Liver (tissue), 9 donors: ENCODE results near the gene HOXB5. TPM values are rescaled to one million over a fixed set of nuclear protein-coding genes. Genes with fewer than 3 reads are reported as not detected.

ENCODE experiments used
- DNase-seq: peaks from one replicate; pipeline ENCODE4 v3.0.0-alpha.2; 2017; ENCODE audit warnings: low spot score
- H3K27ac ChIP-seq, 2 donors: one replicate each; pipeline ENCODE4 v1.7.0; 2013; ENCODE audit warnings: inconsistent platforms in 2 of 2, low read length in 2 of 2, control low read depth in 1 of 2, low read depth in 1 of 2, mild to moderate bottlenecking in 1 of 2
- H3K27me3 ChIP-seq, 4 donors: one replicate each; pipeline versions ENCODE4 v1.6.1 to v1.7.0; 2013; ENCODE audit warnings: low read length in 3 of 4, inconsistent platforms in 1 of 4, mild to moderate bottlenecking in 1 of 4, moderate library complexity in 1 of 4; ENCODE audit not compliant: control insufficient read depth in 4 of 4, insufficient read depth in 4 of 4
- H3K36me3 ChIP-seq, 4 donors: one replicate each; pipeline versions ENCODE4 v1.6.1 to v1.7.0; 2013; ENCODE audit warnings: low read length in 3 of 4, mild to moderate bottlenecking in 3 of 4, low read depth in 1 of 4, moderate library complexity in 1 of 4; ENCODE audit not compliant: control insufficient read depth in 4 of 4, insufficient read depth in 3 of 4
- H3K4me1 ChIP-seq, 4 donors: one replicate each; pipeline versions ENCODE4 v1.6.1 to v1.7.0; 2013; ENCODE audit warnings: low read length in 3 of 4, mild to moderate bottlenecking in 3 of 4, moderate library complexity in 1 of 4; ENCODE audit not compliant: control insufficient read depth in 4 of 4, insufficient read depth in 4 of 4
- H3K4me3 ChIP-seq, 3 donors: one replicate each; pipeline versions ENCODE4 v1.6.1 to v1.7.0; 2013; ENCODE audit warnings: low read length in 3 of 3, control low read depth in 1 of 3, low read depth in 1 of 3, mild to moderate bottlenecking in 1 of 3
- H3K9ac ChIP-seq, 2 donors: one replicate each; pipeline ENCODE4 v1.7.0; 2013; ENCODE audit warnings: low read length in 2 of 2, mild to moderate bottlenecking in 2 of 2, moderate library complexity in 2 of 2, control low read depth in 1 of 2, low read depth in 1 of 2
- H3K9me3 ChIP-seq, 4 donors: one replicate each; pipeline versions ENCODE4 v1.6.1 to v1.7.0; 2013; ENCODE audit warnings: low read length in 3 of 4; ENCODE audit not compliant: control insufficient read depth in 4 of 4
- ATF3 ChIP-seq: IDR thresholded peaks from 2 replicates; pipeline ENCODE4 v1.6.1; 2016; ENCODE audit warnings: antibody characterized with exemption
- CTCF ChIP-seq: fragments of 150-350 bp; IDR thresholded peaks from 2 replicates; pipeline ENCODE4 v1.5.1; 2017; ENCODE audit warnings: improper control_type of control experiment, low read depth, low read length; ENCODE audit not compliant: missing input control
- EGR1 ChIP-seq, 2 donors: IDR thresholded peaks; 2 replicates each; pipeline ENCODE4 v1.6.1; 2016 to 2018; ENCODE audit warnings: antibody characterized with exemption in 2 of 2, low read depth in 2 of 2
- FOXA1 ChIP-seq: IDR thresholded peaks from 2 replicates; pipeline ENCODE4 v1.6.1; 2016; ENCODE audit warnings: antibody characterized with exemption
- FOXA2 ChIP-seq: IDR thresholded peaks from 2 replicates; pipeline ENCODE4 v1.6.1; 2016; ENCODE audit warnings: antibody characterized with exemption
- GABPA ChIP-seq, 2 donors: IDR thresholded peaks in 1 of 2; conservative IDR thresholded peaks in 1 of 2; 2 replicates each; pipeline ENCODE4 v1.6.1; 2016; ENCODE audit warnings: antibody characterized with exemption in 2 of 2, mild to moderate bottlenecking in 1 of 2, moderate library complexity in 1 of 2
- HNF4A ChIP-seq, 2 donors: conservative IDR thresholded peaks; 2 replicates each; pipeline ENCODE4 v1.6.1; 2016; ENCODE audit warnings: antibody characterized with exemption in 2 of 2, mild to moderate bottlenecking in 2 of 2
- HNF4G ChIP-seq: IDR thresholded peaks from 2 replicates; pipeline ENCODE4 v1.6.1; 2016; ENCODE audit warnings: antibody characterized with exemption
- JUND ChIP-seq, 2 donors: IDR thresholded peaks; 2 replicates each; pipeline ENCODE4 v1.6.1; 2016; ENCODE audit warnings: antibody characterized with exemption in 2 of 2
- MAX ChIP-seq: IDR thresholded peaks from 2 replicates; pipeline ENCODE4 v1.6.1; 2016; ENCODE audit warnings: antibody characterized with exemption
- NR2F2 ChIP-seq: IDR thresholded peaks from 2 replicates; pipeline ENCODE4 v1.6.1; 2016; ENCODE audit warnings: antibody characterized with exemption
- RAD21 ChIP-seq, 2 donors: IDR thresholded peaks; 2 replicates each; pipeline ENCODE4 v1.6.1; 2016; ENCODE audit warnings: antibody characterized with exemption in 2 of 2, mild to moderate bottlenecking in 2 of 2
- REST ChIP-seq: IDR thresholded peaks from 2 replicates; pipeline ENCODE4 v1.6.1; 2016; ENCODE audit warnings: antibody characterized with exemption, mild to moderate bottlenecking
- RXRA ChIP-seq, 2 donors: IDR thresholded peaks; 2 replicates each; pipeline ENCODE4 v1.6.1; 2017 to 2018; ENCODE audit warnings: antibody characterized with exemption in 2 of 2, mild to moderate bottlenecking in 1 of 2
- SP1 ChIP-seq: IDR thresholded peaks from 2 replicates; pipeline ENCODE4 v1.6.1; 2018; ENCODE audit warnings: antibody characterized with exemption, mild to moderate bottlenecking
- TAF1 ChIP-seq: conservative IDR thresholded peaks from 2 replicates; pipeline ENCODE4 v1.6.1; 2016; ENCODE audit warnings: antibody characterized with exemption, mild to moderate bottlenecking
- YY1 ChIP-seq: IDR thresholded peaks from 2 replicates; pipeline ENCODE4 v1.6.1; 2016; ENCODE audit warnings: antibody characterized with exemption, mild to moderate bottlenecking
- WGBS: extraction: QIAGEN DNeasy Blood & Tissue Kit; methylation state at CpG from one replicate; pipeline ENCODE4 v1.1.7; 2013; 5-methylcytosine and 5-hydroxymethylcytosine counted together
- polyA plus RNA-seq, 2 donors: library from polyadenylated mRNA; stranded (reverse) in 1 of 2; unstranded in 1 of 2; fragments of 200-250 nt in 1 of 2; fragments of >200 nt in 1 of 2; fragmentation: Nextera tagmentation in 1 of 2; extraction: Ambion mirVana in 1 of 2; gene quantifications; one replicate each; pipeline versions ENCODE4 v1.2.1 to v1.2.3, GENCODE V29; 2013 to 2015
- total RNA-seq, 2 donors: library from RNA; depleted of rRNA; stranded (reverse); fragments of >200 nt; gene quantifications; one replicate each; pipeline ENCODE4 v1.2.3, GENCODE V29; 2014
- TF ChIP-seq, protein P1 (sequence below): IDR thresholded peaks from 2 replicates; pipeline ENCODE4 v1.6.1; 2016; ENCODE audit warnings: antibody characterized with exemption
- donor health status: healthy.
- donor health status: healthy.
- donor health status: healthy.
- donor health status: healthy.
- donor health status: healthy.

Gene HOXB5
- total and polyA plus RNA-seq, 4 donors = 0.08 to 0.38 (median 0.36) TPM; not detected in 1

- no peak for DNase-seq
- no peak for TF ChIP-seq SP1
- no peak for TF ChIP-seq GABPA (IDR thresholded peaks at IDR 0.05 in 1 of 2, conservative IDR thresholded peaks at IDR 0.05 in 1 of 2)
- no peak for TF ChIP-seq RAD21 (IDR thresholded peaks at IDR 0.05)
- TF ChIP-seq FOXA2 = no peak
- TF ChIP-seq REST = no peak
- no peak for TF ChIP-seq ATF3
- no peak for TF ChIP-seq HNF4G
- no peak for TF ChIP-seq NR2F2
- no peak for TF ChIP-seq YY1
- TF ChIP-seq CTCF = no peak
- TF ChIP-seq MAX = no peak
- TF ChIP-seq RXRA (IDR thresholded peaks at IDR 0.05) = no peak
- TF ChIP-seq HNF4A (conservative IDR thresholded peaks at IDR 0.05) = no peak
- no peak for TF ChIP-seq FOXA1
- TF ChIP-seq, protein P1, sequence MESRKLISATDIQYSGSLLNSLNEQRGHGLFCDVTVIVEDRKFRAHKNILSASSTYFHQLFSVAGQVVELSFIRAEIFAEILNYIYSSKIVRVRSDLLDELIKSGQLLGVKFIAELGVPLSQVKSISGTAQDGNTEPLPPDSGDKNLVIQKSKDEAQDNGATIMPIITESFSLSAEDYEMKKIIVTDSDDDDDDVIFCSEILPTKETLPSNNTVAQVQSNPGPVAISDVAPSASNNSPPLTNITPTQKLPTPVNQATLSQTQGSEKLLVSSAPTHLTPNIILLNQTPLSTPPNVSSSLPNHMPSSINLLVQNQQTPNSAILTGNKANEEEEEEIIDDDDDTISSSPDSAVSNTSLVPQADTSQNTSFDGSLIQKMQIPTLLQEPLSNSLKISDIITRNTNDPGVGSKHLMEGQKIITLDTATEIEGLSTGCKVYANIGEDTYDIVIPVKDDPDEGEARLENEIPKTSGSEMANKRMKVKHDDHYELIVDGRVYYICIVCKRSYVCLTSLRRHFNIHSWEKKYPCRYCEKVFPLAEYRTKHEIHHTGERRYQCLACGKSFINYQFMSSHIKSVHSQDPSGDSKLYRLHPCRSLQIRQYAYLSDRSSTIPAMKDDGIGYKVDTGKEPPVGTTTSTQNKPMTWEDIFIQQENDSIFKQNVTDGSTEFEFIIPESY = no peak
- no peak overlapping the region for H3K27ac ChIP-seq
- no peaks in the 10 kb centered on the region for H3K36me3 ChIP-seq
- H3K9me3 ChIP-seq = no peaks in the 10 kb centered on the region
- H3K9ac ChIP-seq = no peak overlapping the region
- peaks cover 0 to 33% (median 11%) of the 10 kb centered on the region in 4 donors for H3K27me3 ChIP-seq
- peaks cover 0 to 2% (median 0%) of the 10 kb centered on the region in 4 donors for H3K4me1 ChIP-seq
- no peak overlapping the region for H3K4me3 ChIP-seq
- 27% methylated on average over 6 of the region's 6 CpGs for WGBS
Observed at GRCh38 chr17:48567209-48567608, 26.4 kb downstream of the HOXB5 start.

DNA sequence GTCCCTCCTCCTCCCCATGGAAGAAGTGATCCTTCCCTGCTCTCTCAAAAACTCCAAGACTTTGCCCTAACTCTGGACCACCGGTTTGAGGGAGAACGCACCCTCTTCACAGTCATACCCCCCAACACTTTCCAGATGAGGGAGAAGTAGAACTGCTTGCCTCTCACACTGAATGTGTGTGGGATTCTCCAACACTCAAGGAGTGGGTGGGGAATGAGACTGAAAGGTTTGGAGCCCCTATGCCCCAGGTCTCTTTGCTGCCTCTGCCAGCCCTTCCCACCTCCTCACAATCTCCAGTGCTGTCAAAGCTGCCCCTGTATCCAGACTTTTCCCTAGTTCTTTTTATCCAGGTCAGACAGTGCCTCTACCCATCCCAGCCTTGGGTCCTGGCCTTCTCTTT, 26.9 kb downstream of the HOXB5 start:
- Histone ChIP-seq H3K9me3 (no peaks in the 10 kb centered on the region), H3K27ac (no peak overlapping the region), H3K27me3 (peaks cover 0 to 33% (median 11%) of the 10 kb centered on the region in 4 donors), H3K4me3 (no peak overlapping the region), H3K4me1 (peaks cover 0 to 2% (median 0%) of the 10 kb centered on the region in 4 donors), H3K36me3 (no peaks in the 10 kb centered on the region), H3K9ac (no peak overlapping the region)
- DNase-seq = no peak
- 42% methylated on average over 2 of the region's 2 CpGs for WGBS
- no peak for TF ChIP-seq CTCF
- TF ChIP-seq EGR1 (IDR thresholded peaks at IDR 0.05; ENCODE audit: low read depth in 2 of 2) = no peak
- no peak for TF ChIP-seq RAD21 (IDR thresholded peaks at IDR 0.05)
- TF ChIP-seq NR2F2 = no peak
- TF ChIP-seq SP1 = no peak
- TF ChIP-seq GABPA (IDR thresholded peaks at IDR 0.05 in 1 of 2, conservative IDR thresholded peaks at IDR 0.05 in 1 of 2) = no peak
- TF ChIP-seq, protein P1 = no peak
- TF ChIP-seq HNF4A (conservative IDR thresholded peaks at IDR 0.05) = no peak
- TF ChIP-seq JUND (IDR thresholded peaks at IDR 0.05) = no peak
- no peak for TF ChIP-seq MAX
- TF ChIP-seq ATF3 = no peak
- TF ChIP-seq TAF1 = no peak
- TF ChIP-seq RXRA (IDR thresholded peaks at IDR 0.05) = no peak
- no peak for TF ChIP-seq FOXA1
- TF ChIP-seq FOXA2 = no peak
- no peak for TF ChIP-seq HNF4G
